Measurements from ENCODE around the gene CLCN1.

- TF ChIP-seq CTCF (conservative IDR thresholded peaks at IDR 0.05 in 1 of 2, IDR thresholded peaks at IDR 0.05 in 1 of 2; ENCODE audit: extremely low read depth in 1 of 2, insufficient read depth in 1 of 2, low read depth in 1 of 2, low read length in 2 of 2) (no peak), EZH2 (IDR thresholded peaks at IDR 0.05; ENCODE audit: borderline replicate concordance, low read length) (no peak)
Observed at GRCh38 chr7:143269251-143269650, 46.7 kb upstream of the CLCN1 start.

Measured in mammary epithelial cell (primary cell).